HepG2 (cell line): ENCODE measurements around the gene PKIB. TPM values are rescaled to one million over a fixed set of nuclear protein-coding genes. Genes with fewer than 3 reads are reported as not detected.

Experiments
- HOMEZ ChIP-seq: IDR thresholded peaks from 2 replicates; pipeline ENCODE4 v1.6.1; 2016; ENCODE audit warnings: low read depth
- KMT2A ChIP-seq: sonication (generic); formaldehyde crosslinking; IDR thresholded peaks from 2 replicates; pipeline ENCODE4 v1.4.0; 2020; ENCODE audit warnings: missing genetic modification reagents
- NFIC ChIP-seq: IDR thresholded peaks from 2 replicates; pipeline ENCODE4 v1.6.1; 2012; ENCODE audit warnings: mild to moderate bottlenecking, low read length, inconsistent platforms
- PBX2 ChIP-seq: IDR thresholded peaks from 2 replicates; pipeline ENCODE4 v1.6.1; 2016; ENCODE audit warnings: control low read depth
- SMAD9 ChIP-seq: sonication (generic); formaldehyde crosslinking; IDR thresholded peaks from 2 replicates; pipeline ENCODE4 v1.5.1; 2020; ENCODE audit warnings: mild to moderate bottlenecking, missing genetic modification reagents
- TCF7L2 ChIP-seq: IDR thresholded peaks from 2 replicates; pipeline ENCODE4 v1.6.1; 2011; ENCODE audit warnings: mild to moderate bottlenecking, low read depth, low read length, moderate library complexity
- USF2 ChIP-seq, 2 experiments: sonication (generic) in 1 of 2; formaldehyde crosslinking in 1 of 2; IDR thresholded peaks; 2 replicates each; pipeline versions ENCODE4 v1.5.1 to v1.6.1; 2011 to 2020; ENCODE audit warnings: borderline replicate concordance in 1 of 2, low read depth in 1 of 2, low read length in 1 of 2, mild to moderate bottlenecking in 1 of 2, missing genetic modification reagents in 1 of 2, moderate library complexity in 1 of 2
- ZNF160 ChIP-seq: sonication (generic); formaldehyde crosslinking; IDR thresholded peaks from 2 replicates; pipeline ENCODE4 v1.8.0; 2022; ENCODE audit warnings: mild to moderate bottlenecking, inconsistent platforms, missing genetic modification reagents
- ZNF558 ChIP-seq: sonication (generic); formaldehyde crosslinking; IDR thresholded peaks from 2 replicates; pipeline ENCODE4 v1.9.0; 2022; ENCODE audit warnings: mild to moderate bottlenecking, missing genetic modification reagents, borderline replicate concordance
- ZNF781 ChIP-seq: sonication (generic); formaldehyde crosslinking; IDR thresholded peaks from 2 replicates; pipeline ENCODE4 v1.5.1; 2020; ENCODE audit warnings: borderline replicate concordance, mild to moderate bottlenecking, missing genetic modification reagents; ENCODE audit errors: not compliant biosample characterization
- polyA plus RNA-seq, 8 experiments: library from polyadenylated mRNA; depleted of rRNA in 3 of 8; stranded (reverse) in 7 of 8; unstranded in 1 of 8; fragments of >200 nt; fragmentation: Illumina TruSeq in 4 of 8; extraction: Trizol in 4 of 8; gene quantifications; 2 replicates each; pipeline versions ENCODE4 v1.2.1 to v1.2.3, GENCODE V29; 2011 to 2016; ENCODE audit warnings: low read depth in 4 of 8, missing spikeins in 1 of 8, mixed read lengths in 1 of 8; ENCODE audit not compliant: insufficient read depth in 1 of 8
- total RNA-seq, 5 experiments: library from RNA; depleted of rRNA; stranded (reverse); fragments of >200 nt; fragmentation: Illumina TruSeq; extraction: Trizol; gene quantifications; 2 replicates each; pipeline ENCODE4 v1.2.3, GENCODE V29; 2016; ENCODE audit warnings: low read depth in 1 of 5

The PKIB gene
- total and polyA plus RNA-seq, 2 of the 13 experiments (the other 11 are each of a cell fraction or from before 2014, with no cell fraction given), result 1.4 to 1.5 TPM

DNA sequence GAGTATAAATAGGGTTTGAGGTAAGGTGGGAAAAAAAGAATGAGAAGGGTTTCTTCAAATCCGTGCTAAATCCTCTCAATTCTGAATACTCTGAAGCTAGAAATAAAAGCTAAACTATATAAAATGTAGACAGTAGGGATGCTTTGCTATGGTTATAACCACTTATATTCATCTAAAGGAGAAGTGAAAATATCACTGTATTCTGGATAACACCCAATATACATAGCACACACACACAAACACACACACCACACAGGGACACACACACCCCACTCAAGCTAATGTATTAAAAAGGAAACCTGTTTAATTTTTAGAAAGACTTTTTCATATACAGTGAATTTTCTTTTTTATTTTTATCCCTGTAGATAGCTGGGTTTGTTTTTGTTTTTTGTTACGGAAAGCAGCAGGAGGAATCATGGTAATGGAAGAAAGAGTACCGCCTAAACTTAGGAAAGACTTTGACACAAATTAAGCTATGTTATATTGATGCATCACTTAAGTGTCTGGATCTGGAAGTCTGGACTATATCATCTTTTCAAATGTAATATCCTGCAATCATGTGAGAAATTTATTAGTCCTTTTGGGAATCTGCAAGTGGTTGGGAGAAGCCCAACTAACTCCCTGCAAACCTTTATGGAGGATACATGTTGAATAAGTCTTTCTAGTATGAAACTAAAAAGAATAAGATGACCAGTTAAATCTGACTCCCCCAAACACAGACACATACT lies 100.9 kb downstream of the PKIB start (continued):
- TF ChIP-seq USF2 (IDR thresholded peaks at IDR 0.05; ENCODE audit: low read depth, low read length) (no peak), USF2 (CRISPR knock-in tag; IDR thresholded peaks at IDR 0.05; ENCODE audit: borderline replicate concordance) (no peak), PBX2 (no peak), SMAD9 (CRISPR knock-in tag) (no peak), ZNF160 (CRISPR knock-in tag) (no peak), KMT2A (CRISPR knock-in tag) (no peak), HOMEZ (CRISPR knock-in tag) (no peak), TCF7L2 (no peak), ZNF558 (CRISPR knock-in tag) (no peak), NFIC (no peak), ZNF781 (CRISPR knock-in tag) (no peak)
